Posterior vena cava (tissue), 2 donors: ENCODE measurements around the gene RNASE2. TPM values are rescaled to one million over a fixed set of nuclear protein-coding genes. Genes with fewer than 3 reads are reported as not detected.
"Not testable (repeated sequence)": the region's sequence is repeated elsewhere in the genome, so short reads cannot be mapped to it uniquely, and the experiment has no call there.

ENCODE experiments used
- DNase-seq: peaks from one replicate; pipeline ENCODE4 v3.0.0-alpha.2; 2020; ENCODE audit warnings: low spot score
- intact Hi-C, 2 donors: fragments of 100-400 bp; cut with DNase I; formaldehyde crosslinking; loops; one replicate each; pipeline versions ENCODE4 v1.14.1 to v1.14.2; 2022 to 2023
- long read RNA-seq, 2 donors: library from polyadenylated mRNA; unstranded; transcript quantifications; one replicate each; pipeline ENCODE4 v2.0.0, GENCODE V29; 2020 to 2021
- total RNA-seq, 2 donors: library from RNA; stranded (reverse); fragmentation: NEBNext Ultra II Directional; extraction: Animal tissue kit (Norgen Biotek cat#: 25700); gene quantifications; one replicate each; pipeline ENCODE4 v1.2.1, GENCODE V29; 2021
- donor health status: DM: yes; HTN: yes; CAD: no.
- donor health status: DM: yes; HTN: yes; CAD: no.

The RNASE2 gene
- total RNA-seq = 1 to 10 TPM; 3.7 to 9.7 TPM
- long read RNA-seq, donor 1 = 0 reads
- long read RNA-seq, donor 2, partial matches to known transcripts = 0 of 1 reads
- long read RNA-seq, donor 2, other reads (novel, unspliced or antisense) = 0 of 1 reads

DNA sequence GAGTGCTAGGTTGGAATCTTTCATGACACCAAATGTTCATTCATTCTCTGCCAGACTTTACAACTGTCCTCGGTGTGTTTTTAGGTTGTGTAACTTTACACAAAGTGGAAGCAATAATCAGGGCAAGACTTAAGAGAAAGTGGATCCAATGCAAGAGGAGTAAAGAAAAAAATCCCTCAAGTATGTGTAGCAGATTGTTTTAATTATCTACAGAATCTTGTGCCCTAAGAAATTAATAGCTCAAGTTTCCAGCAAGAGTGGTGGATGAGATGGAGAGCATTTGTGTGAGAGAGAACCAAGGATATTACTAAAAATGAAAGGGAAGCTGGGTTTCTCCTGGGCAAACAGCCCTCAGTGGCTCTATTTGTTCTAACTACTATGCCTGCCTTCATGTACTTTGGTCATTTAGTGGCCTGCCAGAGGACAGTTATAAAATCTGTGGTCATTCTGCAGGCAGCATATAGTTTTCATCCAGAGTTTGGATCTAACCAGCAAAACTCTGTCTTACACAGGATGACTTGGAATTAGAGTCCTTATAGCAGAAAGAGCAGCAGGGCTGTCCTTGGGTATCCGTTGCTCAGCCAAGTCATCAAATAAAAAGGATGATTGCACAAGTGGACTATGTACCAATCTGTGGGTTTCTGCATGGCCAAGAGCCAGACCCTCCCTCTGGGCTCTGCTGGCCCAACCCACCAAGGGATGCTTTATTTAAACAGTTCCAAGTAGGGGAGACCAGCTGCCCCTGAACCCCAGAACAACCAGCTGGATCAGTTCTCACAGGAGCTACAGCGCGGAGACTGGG, at the start of gene RNASE2:
TSS of gene RNASE2 (plus strand) at position 752 of the 802 bp plus-strand sequence. CDS start 285 bp downstream, outside the sequence.
- intact Hi-C loops = not testable (repeated sequence)
- DNase-seq = peak; percentile 68

DNA sequence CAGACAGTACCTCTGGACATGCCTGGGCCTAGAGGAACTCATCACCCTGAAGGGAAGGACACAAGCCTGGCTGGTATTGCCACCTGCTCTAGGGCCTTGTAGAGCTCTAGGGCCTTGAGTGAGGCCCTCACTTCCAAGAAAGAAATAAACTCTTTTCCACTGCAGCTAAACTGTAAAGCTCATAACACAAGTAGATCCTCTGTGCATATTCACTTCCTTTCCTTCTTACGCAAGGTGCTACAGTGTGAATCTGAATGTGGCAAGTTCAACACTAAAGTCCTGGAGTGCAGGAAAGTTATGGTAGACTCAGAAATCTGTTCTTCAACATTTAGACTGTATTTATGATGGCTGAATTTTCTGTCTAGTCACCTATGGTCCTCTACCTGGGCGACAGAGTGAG, 49.6 kb upstream of the RNASE2 start:
- DNase-seq = no peak
- intact Hi-C loops = no loop called here

DNA sequence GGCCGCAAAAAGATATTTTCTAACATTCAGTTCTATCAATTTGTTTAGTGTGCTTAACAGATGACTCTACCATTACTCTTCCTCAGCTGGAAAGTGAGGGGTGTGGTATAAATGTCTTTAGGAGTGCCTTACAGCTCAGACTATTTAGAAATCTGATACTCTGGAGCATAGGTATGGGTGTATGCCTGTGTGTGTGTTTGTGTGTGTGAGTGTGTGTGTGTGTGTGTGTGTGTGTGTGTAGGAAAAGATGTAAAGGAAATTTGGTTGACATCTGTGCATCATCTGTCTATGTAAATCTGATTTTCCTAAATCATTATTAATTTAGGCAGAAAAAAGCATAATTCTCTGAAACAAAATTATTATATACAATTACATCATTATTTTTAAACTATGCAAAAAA, 48.1 kb upstream of the RNASE2 start:
- DNase-seq = no peak
- intact Hi-C loops = no loop called here

DNA sequence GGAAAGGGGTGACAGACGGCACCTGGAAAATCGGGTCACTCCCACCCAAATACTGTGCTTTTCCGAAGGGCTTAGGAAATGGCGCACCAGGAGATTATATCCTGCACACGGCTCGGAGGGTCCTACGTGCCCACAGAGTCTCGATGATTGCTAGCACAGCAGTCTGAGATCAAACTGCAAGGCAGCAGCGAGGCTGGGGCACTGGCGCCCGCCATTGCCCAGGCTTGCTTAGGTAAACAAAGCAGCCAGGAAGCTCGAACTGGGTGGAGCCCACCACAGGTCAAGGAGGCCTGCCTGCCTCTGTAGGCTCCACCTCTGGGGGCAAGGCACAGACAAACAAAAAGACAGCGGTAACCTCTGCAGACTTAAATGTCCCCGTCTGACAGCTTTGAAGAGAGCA, 44.5 kb upstream of the RNASE2 start:
- DNase-seq, intact Hi-C loops: not testable (repeated sequence)

DNA sequence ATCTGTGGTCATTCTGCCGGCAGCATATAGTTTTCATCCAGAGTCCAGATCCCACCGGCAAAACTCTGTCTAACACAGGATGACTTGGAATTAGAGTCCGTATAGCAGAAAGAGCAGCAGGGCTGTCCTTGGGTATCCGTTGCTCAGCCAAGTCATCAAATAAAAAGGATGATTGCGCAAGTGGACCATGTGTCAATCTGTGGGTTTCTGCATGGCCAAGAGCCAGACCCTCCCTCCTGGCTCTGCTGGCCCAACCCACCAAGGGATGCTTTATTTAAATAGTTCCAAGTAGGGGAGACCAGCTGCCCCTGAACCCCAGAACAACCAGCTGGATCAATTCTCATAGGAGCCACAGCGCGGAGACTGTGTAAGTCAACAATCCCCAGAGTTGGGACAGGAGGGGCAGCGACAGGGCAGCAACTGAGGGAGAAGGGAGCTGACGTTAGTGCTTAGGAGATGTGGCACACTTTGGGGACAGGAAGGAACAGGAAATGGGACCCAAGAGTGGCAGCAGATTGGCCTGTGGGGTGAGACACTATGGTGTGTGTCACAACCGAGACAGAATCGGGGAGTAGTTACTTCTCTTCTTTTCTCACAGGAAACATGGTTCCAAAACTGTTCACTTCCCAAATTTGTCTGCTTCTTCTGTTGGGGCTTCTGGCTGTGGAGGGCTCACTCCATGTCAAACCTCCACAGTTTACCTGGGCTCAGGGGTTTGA, 36.1 kb upstream of the RNASE2 start:
- DNase-seq, intact Hi-C loops: not testable (repeated sequence)

DNA sequence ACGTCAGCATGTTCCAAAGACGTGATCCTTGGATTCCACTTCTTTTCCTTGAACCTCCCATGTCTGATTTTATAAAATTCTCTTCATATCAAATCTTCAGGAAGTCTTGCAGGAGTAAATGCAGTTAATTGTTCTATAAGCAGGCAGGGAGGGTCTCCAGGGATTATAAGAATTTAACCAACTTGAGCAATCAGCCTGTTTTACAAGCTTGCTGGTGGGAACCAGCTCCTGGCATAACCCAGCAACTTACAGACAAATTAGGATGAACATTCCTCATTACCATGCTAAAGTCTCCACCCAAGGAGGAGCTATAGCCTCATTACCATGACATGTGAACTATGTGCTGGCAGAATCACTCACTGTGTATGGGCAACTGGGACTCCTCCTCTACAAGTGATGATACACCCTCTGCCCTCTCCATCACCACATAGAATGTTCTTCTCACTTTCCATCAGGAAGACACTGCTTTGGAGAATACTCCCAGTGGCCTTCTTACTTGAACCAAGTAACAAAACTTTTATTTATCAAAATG, 31.5 kb upstream of the RNASE2 start:
- DNase-seq, intact Hi-C loops: not testable (repeated sequence)

DNA sequence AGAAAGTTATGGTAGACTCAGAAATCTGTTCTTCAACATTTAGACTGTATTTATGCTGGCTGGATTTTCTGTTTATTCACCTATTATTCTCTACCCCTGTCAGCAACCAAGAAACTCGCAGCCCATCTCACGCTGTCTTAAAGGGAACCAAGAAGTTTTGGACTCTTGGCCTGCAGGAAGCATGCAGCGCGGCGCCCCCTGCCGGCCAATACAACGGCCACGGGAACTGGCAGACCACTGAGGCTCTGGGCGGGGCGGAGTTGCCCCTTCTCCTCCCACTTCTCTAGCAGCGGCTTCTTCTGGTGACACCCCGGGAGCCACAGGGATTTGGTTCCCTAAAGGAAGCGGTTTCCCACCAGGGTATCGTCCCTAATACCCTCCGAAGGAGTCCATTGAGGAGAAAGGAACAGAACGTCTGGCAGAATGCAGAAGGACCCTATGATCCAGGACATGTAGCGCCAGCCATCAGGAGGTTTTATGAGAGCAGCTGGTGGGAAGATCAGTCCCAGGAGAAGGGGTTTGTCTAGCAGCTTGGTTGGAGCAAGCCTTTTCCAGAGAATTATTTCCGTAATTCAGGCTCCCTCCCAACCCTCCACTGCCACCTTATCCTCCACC, 21.0 kb upstream of the RNASE2 start:
- DNase-seq = peak; percentile 85

DNA sequence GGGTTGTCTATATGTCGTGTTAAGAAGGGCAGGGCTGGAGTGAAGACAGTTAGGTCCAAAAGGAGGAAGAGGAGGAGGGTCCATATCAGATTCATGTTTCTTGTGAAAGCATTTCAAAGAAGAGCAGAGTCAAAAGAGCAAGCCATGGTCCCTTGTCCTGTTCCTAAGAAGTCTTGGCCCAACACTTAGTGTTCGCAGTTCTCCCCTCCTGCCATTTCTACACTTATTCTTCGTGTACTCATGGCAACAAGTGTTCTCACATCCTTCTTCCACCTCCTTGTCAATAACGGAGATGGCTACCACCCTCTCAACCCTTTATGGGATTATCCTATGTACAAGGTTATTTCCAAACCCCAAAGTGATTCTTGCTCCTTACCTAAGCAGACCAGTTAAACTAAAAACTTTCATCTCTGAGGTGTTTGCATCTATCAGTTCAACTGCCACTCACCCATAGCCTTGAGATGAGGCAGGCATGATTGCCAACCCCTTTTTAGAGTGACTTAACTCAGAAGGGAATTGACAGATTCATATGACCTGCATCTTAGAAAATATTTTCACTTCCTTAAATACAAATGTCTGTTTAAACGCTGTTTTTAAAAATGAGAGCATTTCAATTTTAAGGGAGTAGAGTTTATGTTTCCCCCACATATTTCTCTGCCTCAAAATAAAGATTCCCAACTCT, 19.8 kb upstream of the RNASE2 start:
- DNase-seq = no peak
- intact Hi-C loops = no loop called here

More for the DNA sequence above, 21.0 kb upstream of the RNASE2 start:
- intact Hi-C loops = no loop called here

DNA sequence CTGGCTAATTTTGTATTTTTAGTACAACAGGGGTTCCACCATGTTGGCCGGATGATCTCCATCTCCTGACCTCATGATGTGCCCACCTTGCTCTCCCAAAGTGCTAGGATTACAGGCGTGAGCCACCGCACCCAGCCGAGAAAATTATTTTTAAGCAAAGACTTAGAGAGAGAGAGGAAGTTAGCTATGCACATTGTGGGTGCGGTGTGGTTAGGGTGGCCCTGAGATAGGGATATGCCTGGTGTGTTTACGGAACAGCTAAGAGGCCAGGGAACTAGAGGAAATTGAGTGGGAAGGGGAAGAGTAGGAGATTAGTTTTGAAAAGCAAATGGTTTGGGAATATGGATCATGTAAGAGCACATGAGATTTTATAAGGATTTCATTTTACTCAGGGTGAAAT, 10.1 kb upstream of the RNASE2 start:
- intact Hi-C loops, DNase-seq: not testable (repeated sequence)

DNA sequence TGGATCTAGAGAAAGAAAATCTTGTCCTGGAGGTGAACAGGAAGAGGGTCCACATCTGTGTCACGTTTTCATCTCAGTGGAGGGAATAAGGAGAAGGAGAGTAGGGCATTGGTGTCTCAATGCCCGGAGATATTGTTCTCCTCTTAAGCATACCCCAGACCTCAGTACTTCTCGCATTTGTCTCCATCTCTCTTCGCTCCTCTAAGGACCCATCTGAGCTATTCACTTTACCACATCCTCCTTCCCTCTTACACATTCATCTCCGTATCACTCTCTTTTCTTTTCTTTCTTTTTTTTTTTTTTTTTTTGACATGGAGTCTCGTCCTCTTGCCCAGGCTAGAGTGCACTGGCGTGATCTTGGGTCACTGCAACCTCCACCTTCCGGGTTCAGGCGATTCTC, 8.6 kb upstream of the RNASE2 start:
- DNase-seq, intact Hi-C loops: not testable (repeated sequence)

DNA sequence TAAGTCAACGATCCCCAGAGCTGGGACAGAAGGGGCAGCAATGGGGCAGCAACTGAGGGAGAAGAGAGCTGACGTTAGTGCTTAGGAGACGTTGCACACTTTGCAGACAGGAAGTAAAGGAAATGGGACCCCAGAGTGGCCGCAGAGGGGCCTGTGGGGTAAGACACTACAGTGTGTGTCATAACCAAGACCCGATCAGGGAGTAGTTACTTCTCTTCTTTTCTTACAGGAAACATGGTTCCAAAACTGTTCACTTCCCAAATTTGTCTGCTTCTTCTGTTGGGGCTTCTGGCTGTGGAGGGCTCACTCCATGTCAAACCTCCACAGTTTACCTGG, 219 bp downstream of the RNASE2 start:
- intact Hi-C loops = not testable (repeated sequence)
- peak; percentile 74 for DNase-seq

DNA sequence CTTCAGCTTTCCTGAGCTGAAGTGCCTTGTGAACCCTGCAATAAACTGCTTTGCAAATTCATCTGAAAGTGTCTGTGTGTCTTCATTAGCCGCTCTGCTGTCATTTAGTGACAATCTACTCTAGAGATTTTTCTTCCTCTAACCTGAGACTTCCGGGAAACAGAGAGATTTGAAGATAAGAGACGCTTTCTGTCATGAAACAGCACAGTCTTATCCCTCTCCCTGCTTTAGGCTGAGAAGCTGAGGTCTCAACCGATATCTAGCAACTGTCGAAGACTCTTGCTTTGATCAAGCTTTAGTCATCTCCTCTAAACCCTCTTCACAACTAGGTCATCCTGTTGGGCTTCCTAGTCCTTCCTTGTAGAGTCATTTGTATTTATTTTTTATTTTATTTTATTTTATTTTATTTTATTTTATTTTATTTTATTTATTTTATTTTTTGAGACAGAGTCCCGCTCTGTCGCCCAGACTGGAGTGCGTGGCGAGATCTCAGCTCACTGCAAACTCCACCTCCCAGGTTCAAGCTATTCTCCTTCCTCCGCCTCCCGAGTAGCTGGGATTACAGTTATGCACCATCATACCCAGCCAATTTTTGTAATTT, 1.2 kb downstream of the RNASE2 start:
- intact Hi-C loops = no loop called here

DNA sequence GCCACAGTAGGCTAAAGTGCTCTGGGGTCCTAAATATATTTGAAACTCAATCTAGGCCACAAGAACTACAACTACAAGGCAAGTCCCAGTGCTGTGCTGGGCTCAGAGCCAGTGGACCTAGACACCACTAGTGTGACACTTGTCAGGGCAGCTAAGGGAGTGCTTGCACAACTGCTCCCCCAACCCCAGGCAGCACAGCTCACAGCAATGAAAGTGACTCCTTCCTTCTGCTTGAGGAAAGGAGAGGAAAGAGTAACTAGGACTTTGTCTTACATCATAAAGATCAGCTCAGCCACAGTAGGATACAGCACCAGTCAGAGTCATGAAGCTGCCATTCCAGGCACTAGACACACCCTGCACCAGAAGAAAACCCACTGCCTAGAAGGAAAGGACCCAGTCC, 3.7 kb downstream of the RNASE2 start:
- not testable (repeated sequence) for DNase-seq

More for the DNA sequence above, 1.2 kb downstream of the RNASE2 start:
- no peak for DNase-seq

DNA sequence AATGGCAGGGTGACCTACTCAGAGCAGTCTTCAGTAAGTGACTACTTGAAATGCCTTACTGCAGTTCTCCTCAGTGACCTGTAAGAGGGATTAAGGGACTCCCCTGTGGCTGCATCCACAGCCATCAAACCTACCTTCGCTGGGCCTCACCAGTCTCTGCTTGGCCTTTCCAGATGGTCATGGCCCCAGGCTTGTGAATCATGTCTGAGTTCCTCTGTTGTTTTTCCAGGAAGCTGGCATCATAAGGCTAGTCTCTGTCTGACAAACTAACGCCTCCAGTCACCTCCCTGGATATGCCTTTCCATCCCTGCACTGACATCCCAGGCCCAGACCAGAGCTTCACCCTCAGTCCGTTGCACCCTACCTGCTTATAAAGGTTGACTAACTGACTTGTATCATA, 14.0 kb downstream of the RNASE2 start:
- intact Hi-C loops = loop anchor here in 1 of 2 donors (10.0 kb wide), 1 partner anchor 515 kb away; the partner anchor contains the start of genes APEX1 and OSGEP
- no peak for DNase-seq

More for the DNA sequence above, 3.7 kb downstream of the RNASE2 start:
- intact Hi-C loops = not testable (repeated sequence)

DNA sequence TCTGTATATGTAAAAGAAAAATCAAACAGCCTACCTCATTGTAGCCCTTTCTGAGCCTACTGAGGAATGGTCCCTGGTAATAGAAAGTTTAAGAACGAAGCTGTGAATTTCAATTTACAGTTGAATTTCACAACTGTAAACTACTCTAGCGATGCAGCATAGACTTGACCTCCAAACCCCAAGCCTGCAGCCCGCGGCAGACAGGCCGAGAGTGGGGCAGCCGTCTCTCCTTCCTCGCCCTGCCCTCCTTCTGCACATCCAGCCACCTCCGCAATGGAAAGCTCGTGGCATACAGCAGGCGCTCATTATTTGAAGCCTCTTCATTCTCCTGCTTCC, 15.3 kb downstream of the RNASE2 start:
- DNase-seq = no peak
- intact Hi-C loops = loop anchor here (10.0 kb wide), 1 partner anchor 116 kb away; no protein-coding TSS in a partner anchor

DNA sequence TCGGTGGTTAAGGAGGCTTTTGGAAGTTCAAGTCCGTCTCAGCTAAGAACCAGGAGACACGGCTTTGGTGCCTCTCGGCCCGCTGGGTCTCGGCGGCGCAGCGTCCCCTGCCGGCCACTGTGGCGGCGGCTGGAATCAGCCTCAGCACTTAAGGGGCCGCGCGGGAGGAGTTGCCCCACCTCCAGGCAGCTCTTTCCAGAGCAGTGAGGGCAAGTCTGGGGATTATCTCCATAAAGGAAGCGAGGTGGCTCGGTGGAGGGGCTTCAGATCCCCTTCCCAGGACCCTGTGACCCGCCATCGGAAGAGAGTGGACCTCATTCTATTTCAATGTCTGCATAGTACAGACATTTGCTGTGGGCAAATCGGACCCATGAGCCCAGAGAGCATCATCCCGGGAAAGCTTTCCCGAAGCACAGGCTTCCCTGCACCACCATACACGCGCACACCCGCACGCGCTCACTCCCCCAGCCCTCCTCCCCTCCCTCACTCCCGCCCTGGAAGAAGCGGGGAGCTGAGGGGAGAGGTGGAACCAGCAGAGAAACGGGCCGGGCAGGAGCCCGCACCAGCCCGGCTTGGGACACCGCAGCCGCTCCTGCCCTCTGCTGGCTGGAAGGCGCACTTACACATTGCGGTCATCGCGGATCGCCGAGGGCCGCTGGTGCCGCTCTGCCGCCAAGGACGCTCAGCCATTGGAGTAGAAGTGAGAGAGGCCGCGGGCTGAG, 15.9 kb downstream of the RNASE2 start:
- intact Hi-C loops = loop anchor here (10.0 kb wide), 1 partner anchor 116 kb away; no protein-coding TSS in a partner anchor
- peak; percentile 96 for DNase-seq

DNA sequence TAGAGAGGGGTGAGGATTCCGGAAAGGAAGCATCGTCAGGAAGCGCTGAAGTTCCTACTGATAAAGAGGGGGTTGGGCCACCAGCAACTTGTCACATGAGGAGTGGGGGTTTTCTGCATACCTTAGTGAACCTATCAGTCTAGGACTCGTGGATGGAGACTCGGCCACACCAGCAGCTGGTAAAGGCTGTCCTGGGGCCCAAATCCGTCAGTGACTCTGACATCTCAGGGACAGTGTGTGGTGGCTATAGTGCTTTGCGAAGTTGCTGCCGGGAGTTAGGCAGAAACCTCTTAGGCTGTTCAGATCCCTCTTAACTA, 16.4 kb downstream of the RNASE2 start:
- no peak for DNase-seq
- intact Hi-C loops = loop anchor here (10.0 kb wide), 1 partner anchor 117 kb away; no protein-coding TSS in a partner anchor

DNA sequence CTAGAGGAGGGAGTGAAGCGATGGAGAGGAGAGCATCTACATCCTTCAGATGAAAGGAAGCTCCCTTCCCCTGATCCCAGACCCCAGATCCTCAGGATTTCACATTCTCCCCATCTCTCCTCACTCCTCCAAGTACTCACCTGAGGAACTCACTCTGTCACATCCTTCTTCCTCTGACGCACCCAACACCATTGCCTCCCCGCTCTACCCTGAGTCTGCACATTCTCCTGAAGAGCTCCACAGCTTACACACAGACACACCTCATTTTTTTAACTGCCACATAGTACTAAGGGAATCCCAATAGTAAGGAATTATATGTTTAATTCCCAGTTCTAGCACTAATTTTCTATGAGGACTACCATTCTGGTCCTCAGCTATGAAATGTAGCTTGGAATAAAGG, 18.2 kb downstream of the RNASE2 start:
- no peak for DNase-seq
- intact Hi-C loops = loop anchor here (10.0 kb wide), 1 partner anchor 119 kb away; no protein-coding TSS in a partner anchor
